NCI-H1105 treated with DMSO at 0.1 percent for 48 hours (cell line): ENCODE results near the gene JARID2.
A peak's percentile ranks its signal among the peaks of the same experiment; 100 is the strongest.

Experiments
- DNase-seq: peaks from one replicate; lab custom pipeline; 2025; lab: John Stamatoyannopoulos, UW

The JARID2 gene

DNA sequence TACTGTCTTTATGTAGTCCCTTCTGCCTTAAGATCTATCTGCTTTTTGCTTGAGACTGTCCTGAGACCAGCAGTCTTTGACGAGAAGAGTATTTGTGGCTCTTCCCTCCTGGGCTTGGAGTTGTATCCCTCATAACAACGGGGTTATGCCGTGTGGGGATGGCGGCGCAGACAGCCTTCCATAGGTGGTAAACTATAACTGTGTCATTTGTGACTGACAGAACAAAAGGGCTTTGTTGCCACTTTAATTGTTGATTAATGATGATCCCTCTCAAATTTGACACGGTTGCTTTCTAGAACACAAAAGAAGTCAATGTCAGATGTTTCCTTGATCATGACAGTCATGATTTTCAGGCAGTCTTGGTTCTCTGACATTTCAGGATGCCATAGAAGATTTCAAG lies 196.6 kb downstream of the JARID2 start:
- DNase-seq: no peak

DNA sequence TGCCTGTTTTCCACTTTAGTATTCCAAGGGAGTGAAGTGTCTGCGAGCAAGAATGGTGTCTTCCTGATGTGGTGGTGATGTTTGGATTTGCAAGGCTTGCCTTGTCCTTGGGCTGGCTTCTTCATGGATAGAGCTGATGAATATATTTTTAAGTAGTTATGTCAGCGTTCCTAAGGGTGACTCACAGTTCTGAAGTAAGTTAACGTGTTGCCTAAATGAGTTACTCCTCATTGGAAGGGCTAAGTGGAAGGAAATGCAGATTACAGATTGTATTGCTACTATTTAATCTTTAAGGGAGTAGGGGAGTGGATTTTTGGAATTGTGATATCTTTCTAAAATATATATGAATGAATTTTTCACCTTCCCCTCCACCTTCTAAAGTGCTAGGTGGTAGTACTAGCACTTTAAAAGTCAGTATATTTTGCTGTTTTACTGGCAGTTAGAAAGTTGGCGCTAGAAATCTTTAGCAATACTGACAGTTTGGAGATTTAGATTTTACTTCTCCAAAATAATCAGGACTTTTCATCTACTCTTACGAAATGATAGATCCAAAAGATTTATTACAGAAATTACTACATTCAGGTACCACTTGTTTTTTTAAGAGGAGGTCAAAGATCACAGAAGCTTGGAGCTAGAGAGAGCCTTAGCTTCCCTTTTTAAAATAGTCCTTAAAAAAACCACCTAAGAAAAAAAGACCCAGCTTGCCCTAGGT lies 197.4 kb downstream of the JARID2 start:
- no peak for DNase-seq

DNA sequence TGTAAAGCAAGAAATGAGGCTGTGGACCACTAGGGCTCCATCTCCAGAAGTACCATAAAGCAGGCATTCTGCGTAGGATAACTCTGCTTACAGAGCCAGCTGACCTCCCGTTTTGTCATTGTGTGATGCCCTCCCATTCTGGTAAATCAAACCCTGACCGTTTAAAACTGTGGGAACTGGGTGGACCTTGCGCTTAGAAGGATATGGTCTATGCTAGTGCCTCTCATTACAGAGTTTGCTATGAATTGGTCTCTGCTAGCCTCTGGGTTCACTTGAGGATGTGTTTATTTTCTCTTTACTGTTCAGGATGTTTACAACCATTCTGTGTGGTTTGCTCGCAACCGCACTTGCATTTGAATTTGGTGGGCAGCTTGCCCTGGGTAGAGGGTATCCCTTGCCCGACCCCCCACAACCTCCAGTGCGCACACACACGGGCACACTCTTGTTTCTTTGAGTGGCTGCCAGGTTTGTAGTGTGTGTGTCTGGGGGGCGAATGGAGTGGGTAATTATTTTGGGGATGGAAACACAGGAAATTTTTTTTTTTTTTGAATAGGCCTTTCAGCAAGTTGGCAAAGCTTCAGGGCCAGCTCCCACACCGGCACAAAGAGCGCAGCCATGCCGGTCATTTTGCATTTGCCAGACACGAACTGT lies 198.3 kb downstream of the JARID2 start:
- DNase-seq: peak; percentile 88

DNA sequence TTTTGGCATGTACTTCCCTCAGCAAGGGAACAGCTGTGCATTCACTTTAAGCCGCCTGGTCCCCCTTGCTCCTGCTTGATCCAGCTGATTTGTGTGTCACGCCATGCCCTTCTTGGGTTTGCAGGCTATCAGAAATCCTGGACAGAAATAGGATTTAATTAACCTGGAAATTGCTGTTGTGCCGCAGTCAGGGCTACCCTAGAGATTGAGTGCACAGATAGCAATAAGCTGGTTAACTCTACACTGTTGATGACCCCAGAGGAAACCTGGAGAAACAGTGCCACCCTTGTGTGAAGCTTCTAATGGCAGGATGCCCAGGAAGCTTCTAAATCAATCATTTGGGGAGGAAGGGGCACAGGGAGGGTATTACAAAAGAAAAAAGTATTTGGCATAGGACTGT lies 199.0 kb downstream of the JARID2 start:
- DNase-seq: peak; percentile 89

DNA sequence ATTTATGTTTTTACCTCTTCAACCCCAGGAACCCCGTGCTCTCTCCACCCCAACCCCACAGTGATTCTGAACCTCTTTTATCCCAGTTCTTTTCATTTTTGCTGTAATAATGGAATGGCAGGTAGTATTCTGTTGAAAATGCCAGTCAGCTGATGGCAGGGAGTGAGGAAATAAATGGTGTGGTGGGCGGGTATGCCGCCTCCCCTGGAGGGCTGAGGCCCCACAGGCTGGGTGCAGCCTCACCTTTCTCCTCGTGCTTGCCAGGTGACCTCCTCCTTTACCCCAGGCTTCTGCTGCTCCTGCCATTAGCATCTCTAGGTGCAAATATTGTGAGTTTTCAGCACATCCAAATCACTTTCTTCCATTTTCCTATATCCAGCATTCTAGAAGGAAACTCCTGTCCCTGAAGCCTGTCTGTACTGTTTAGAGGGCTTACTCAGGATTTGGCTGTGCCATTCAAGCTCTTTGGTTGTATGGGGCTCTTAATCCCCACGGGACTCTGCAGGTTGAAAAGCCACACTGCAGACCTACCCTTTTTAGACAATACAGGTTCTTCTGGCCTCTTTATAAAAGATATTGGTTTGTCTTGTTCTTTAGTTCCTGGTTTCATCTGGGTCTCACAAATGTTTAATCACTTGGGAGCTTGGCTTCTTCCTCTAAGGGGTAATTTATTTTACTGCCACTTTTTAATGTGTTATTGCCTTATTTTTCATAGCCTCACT lies 201.8 kb downstream of the JARID2 start:
- DNase-seq: no peak

DNA sequence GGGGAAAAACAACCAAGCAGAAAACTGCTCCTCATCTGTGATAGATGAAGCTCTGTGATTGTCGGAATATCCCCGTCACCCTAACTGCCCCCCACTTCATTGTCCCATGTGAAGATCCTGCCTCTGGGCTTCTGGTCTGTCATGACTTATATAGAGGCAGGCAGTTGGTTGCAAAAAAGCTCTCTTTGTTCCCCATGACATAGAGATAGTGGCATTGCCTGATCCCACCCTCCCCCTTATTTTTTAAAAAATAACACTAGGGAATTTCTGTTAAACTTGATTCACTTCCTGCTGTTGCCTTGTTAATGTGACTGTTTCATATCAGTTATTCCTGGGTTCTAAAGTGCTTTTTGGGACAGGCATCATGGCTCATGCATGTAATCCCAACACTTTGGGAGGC lies 203.1 kb downstream of the JARID2 start:
- DNase-seq: no peak

DNA sequence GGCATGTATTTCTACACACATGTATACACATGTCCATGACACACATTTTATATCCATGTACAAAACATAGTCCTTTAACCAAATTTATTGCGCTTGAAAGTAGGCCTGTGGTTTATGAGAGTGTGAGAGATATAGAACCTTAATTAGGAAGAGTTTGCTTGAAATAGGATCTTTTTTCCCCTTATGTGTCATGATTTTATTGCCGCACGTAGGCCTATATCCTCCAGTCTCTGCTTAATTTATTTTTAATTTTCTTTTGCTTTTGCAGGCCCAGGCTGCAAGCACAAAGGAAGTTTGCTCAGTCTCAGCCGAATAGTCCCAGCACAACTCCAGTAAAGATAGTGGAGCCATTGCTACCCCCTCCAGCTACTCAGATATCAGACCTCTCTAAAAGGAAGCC lies 205.9 kb downstream of the JARID2 start:
- DNase-seq: no peak

DNA sequence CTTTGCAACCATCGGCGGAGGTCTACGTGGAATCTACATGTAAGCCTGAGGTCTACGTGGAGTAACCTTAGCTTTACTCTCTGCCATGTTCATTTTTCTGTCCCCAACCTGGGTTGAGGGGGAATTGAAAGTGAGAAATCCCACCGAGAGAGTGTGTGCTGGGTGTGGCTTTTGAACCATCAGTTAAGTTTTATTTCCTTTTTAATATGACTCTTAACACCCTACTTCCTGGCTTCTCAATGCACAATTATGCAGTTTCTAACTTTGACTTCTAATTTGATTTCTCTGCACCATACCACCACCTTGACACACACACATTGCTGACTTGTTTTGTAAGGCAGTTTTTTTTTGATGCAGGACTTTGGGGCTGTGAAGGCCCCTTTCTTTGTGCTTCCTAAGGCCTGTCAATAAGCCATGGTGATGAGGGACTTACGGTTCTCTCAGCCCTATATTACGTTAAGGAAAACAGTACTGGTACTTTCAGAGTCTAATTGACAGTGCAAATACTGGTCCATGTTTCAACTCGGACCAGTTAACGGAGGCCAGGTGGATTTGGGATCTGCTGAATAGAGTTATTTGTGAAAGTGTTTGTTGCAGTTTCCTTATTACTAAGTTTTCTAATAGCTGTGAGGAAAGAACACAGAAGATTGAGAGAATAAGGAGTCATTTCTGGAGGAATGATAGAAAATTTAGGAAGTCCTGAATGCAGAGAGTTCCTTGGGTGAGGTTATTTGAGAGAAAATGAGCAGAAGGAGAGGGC lies 206.5 kb downstream of the JARID2 start:
- no peak for DNase-seq

DNA sequence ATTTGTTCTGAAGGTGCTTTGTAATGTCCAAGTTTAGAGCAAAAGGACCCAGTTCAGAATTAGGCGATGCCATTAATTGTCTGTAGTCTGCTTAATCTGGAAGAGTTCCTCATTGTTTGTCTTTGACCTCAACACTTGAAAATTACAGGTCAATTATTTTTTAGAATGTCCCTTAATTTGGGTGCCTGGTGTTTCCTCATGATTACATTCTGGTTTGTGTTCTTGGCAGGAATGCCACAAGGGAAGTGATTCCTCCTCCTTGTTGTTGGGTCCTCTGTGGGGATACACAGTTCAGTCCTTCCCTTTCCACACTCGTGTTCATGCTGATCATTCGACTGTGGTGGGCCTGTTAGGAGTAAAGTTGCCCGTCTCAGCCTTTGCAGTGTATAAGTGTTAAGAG lies 207.3 kb downstream of the JARID2 start:
- DNase-seq: no peak

DNA sequence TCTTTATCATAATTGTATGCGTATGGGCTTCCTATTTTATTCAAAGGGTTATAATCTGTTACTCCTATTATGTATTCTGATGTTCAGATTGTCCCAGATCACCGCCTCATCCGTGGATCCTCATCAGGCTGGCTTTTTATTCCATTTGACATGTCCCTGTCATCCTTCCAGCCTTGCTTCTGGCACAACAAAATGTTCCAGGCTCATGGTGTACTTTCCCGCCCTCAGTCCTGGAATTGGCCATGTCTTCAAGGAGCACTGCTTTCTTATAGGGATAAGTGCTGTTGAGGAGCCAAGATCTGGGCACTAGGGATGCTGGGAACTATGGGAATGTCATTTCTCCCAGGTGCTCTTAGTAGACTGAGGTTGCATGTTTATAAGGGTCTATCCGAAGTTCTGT lies 207.8 kb downstream of the JARID2 start:
- DNase-seq: no peak

DNA sequence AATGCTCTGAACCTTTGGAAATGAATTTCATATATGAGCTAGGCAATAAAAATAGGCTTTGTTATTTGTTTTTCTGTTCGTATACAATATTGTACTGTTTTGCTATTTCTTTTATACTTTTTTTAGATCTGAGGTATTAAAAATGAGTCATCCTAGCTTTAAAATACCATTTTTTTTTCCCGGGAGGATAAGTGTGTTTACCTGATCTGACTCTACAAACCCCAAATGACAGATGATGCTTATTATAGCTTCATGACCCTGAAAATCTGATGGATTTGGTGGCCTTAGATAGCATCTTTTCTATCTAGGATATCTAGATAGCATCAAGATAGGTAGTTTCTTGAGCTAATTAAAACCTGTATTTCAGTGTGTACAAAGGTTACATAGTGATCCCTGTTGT lies 210.6 kb downstream of the JARID2 start:
- no peak for DNase-seq

DNA sequence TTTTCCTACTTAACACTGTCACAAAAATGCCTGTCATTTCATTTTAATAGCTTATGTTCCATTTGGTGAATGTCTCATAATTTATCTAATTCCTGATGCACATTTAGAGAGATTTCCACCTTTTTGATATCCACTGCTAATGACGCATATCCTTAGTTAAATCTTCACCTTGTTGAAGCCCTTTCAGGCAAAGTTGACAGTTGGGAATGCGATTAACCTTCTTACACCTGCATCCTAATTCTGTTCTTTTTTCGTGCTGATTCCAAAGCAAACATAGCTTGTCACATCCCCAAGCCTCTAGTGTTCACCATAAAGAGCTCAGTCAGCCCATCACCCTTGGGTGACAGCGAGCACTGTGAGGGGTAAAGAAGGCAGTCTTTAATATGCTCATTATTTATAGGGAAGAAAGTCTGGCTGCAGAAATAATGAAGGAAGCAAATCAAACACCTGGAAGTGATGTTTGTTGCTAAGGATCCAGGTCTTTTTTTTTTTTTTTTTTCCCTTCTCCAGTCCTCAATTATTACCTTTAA lies 211.3 kb downstream of the JARID2 start:
- DNase-seq: peak; percentile 16

DNA sequence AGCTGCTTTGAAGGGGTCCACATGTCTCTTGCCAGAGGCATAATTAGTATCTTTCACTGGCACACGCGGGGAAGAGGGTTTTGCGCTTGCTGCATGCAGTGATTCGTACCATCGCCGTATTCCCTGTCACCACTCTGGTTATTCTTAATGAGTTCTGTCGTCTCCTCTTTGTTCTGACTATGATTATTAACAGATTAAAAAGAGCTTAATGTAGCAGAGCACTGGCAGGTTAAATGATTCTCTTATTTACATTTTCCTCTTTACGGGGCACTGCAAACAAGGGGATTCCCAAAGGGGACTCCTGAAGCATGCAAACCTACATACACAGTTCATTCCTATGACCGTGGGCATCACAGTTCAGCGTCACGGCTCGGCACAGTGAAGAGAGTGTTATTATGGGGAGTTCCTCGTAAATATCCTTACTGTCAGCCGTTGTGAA lies 212.2 kb downstream of the JARID2 start:
- DNase-seq: no peak

DNA sequence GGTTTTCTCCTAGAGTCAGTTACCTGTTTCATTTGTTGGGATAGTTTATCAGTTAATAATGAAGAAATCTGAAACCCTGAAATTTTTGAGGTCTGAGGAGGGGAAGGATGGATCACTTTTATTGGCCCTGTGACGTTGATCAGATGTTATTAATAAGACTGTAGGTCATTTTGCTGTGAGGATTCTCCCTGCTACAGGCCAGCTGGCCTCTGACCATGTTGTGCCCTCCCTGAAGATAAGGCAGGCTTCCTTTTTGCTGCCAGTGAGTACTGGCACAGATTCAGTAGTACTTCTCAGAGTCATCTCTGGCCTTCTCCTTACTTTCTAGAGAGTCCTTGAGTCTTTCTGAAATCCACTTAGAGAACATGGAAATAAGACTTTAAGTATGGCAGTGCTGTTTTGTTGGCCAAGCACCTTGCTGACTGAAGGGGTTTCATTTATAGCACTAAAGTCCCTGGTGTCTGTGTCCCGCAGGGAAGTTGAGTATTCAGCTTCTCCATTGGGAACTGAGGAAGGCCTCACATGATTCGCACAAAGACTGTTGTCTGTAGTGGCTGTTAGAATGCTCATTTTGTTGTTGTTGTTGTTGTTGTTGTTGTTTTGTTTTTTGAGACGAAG lies 214.3 kb downstream of the JARID2 start:
- DNase-seq: no peak

DNA sequence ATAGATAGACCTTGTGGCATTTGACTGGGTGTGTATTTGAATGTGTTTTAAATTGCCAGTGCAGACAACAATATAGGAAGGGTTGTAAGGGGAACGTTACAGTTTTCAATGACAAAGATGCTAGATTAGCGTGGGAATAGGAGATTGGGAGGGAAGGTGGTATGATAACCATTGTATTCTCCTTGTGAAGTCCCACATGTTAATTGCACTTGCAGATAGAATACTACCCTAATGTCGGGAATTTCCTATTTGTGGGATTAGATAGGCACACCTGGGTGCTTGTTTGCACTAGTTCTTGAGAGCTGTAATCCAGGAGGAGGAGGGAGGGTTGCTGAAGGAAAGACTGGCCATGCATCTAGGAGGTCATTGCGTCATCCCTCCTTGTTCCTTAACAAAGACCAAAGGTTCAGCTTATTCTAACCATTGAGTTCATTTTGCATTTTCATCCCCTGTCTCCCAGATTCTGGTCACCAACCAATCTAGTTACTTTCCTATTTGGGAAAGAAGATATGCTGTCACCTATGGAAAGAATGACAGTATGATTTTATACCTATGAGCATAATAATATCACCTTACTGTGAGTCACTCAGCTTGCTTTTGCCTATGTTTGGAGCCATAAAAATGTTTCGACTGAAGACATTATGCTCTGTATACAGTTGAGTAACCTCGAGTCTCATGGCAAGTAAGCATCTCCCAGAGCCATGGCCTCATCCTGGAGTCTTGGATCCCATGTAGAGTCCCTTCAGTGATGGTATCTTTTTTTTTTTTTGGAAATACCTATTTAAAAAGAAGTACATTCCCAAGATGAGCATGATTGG lies 215.5 kb downstream of the JARID2 start:
- DNase-seq: no peak

DNA sequence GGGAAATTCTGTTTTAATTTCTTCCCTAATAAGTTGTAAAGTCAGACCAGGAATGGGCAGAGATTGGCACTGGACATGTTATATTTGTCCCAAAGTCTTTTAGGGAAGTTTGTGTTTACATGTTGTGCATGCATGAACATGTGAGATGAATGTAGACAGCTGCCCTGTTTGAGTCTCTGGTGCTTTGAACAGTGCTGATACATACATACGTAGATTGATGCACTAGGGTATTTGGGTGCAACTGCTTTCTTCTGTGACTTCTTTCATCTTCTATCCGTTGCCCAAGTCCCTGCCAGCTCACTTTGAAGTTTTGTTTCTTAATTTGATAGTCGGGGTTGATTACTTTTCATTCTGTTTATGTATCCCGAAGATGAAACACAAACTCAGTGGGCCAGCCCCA lies 216.4 kb downstream of the JARID2 start:
- no peak for DNase-seq

DNA sequence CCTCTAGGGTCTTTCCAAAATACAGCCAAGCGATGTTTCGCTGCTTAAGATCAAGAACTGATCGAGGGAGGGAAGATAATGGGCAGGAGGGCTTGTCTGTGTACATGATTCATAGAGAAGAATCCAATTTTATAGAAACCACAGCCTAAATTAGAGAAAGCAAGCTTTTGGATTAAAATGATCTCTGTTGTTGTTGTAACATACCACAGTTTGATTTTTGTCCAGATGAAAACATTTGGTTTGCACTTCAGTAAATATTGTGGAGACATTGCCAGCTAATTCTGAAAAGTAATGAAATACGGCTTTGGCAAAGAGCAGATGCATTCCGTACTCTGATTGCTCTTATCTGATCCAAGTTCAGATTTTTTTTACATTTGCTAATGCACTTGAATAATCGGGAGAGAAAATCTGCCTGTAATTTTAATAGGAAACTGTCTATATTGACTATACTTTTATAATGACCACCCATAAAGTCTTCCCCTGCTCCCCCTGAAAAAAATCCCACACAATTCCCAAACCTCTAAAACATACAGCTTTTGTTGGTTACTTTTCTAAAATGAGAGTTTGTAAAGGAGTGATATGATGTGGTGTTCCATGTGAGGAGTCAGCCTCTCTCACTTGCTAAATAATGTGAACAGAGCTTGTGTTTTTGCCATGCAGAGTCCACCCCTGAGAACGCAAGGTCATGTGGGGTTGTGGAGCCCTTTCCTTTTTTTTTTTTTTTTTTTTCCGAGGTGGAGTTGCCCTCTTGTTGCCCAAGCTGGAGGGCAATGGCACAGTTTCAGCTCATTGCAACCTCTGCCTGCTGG lies 217.1 kb downstream of the JARID2 start:
- no peak for DNase-seq

DNA sequence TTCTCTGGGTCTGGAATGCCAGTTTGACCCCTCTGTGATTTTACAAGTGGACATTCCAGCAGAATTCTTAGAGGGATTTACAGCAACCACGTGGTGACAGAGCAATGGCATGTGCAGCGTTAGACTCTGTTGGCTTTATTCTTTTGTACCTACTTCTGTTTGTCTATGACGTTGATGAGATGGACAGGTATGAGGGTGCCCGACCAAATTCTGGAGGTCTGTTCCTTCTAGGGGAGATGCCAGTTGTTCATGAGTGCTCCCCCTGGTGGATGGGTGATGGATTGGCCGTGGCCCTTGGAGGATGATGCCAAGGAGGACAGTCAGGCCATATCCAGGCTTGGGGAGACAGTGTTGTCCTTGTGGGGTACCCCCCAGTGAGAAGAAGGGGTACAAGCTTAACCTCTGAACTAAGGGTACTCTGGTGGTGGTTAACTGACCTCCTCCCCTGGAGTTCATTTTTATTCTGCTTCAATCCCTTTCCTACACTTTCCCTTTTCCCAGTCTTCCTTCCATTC lies 218.4 kb downstream of the JARID2 start:
- DNase-seq: peak; percentile 11

DNA sequence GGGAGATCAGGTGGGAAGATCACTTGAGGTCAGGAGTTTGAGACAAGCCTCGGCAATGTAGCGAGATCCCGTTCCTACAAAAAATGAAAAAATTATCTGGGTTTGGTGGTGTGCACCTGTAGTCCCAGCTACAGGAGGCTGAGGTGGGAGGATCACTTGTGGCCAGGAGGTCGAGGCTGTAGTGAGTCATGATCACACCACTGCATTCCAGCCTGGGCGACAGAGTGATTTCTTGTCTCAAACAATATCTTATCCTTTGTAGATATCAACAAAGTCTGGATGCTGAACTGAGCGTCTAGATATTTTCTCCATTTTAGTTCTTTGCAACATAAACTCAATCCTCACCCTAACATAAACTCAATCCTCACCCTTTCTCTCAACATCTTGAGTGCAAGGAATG lies 219.3 kb downstream of the JARID2 start:
- no peak for DNase-seq

DNA sequence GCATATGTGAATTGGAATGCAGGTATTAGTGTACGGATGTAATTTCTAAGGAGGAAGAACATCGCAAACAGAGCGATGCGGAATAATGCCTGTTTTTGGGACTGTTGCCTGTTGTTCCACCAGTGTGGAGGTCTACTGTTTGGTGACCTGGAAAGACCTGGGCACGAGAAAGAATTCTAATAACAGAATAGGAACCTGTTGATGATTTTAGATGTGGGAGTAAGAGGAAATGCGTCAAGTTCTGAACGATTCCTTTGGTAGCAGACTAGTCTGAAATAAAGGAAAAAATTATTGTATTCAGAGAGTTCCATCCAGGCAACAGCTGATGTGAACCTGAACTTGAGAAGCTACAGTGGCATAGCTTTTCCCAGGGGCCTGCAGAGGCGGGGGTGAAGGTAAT lies 224.9 kb downstream of the JARID2 start:
- DNase-seq: no peak
